Lung (tissue), 14 donors: ENCODE data around the gene SULT1A4. TPM values are rescaled to one million over a fixed set of nuclear protein-coding genes. Genes with fewer than 3 reads are reported as not detected.
"Not testable (repeated sequence)": the region's sequence is repeated elsewhere in the genome, so short reads cannot be mapped to it uniquely, and the experiment has no call there.

Experiments used
- ATAC-seq: fragments of 200-7000 bp; cut with Tn5 transposase; one replicate; pipeline ENCODE4 v1.9.1; 2020; ENCODE audit warnings: moderate number of reproducible peaks; ENCODE audit not compliant: insufficient read depth, low FRiP score
- DNase-seq, 3 donors: peaks; one replicate each; pipeline ENCODE4 v3.0.0-alpha.2; 2013 to 2017
- H3K27ac ChIP-seq, 2 donors: one replicate each; pipeline ENCODE4 v1.5.1; 2013; ENCODE audit warnings: mild to moderate bottlenecking in 2 of 2, moderate library complexity in 2 of 2, control low read depth in 1 of 2, inconsistent platforms in 1 of 2, low read depth in 1 of 2, low read length in 1 of 2
- H3K27me3 ChIP-seq, 3 donors: one replicate each; pipeline ENCODE4 v1.5.1; 2013; ENCODE audit warnings: low read length in 2 of 3; ENCODE audit not compliant: control insufficient read depth in 3 of 3, insufficient read depth in 3 of 3
- H3K36me3 ChIP-seq, 4 donors: one replicate each; pipeline ENCODE4 v1.5.1; 2013; ENCODE audit warnings: low read length in 4 of 4, mild to moderate bottlenecking in 1 of 4, moderate library complexity in 1 of 4; ENCODE audit not compliant: control insufficient read depth in 4 of 4, insufficient read depth in 4 of 4
- H3K4me1 ChIP-seq, 5 donors: one replicate each; pipeline ENCODE4 v1.5.1; 2013; ENCODE audit warnings: low read length in 5 of 5, mild to moderate bottlenecking in 2 of 5, moderate library complexity in 1 of 5; ENCODE audit not compliant: control insufficient read depth in 5 of 5, insufficient read depth in 5 of 5
- H3K4me3 ChIP-seq: one replicate; pipeline ENCODE4 v1.5.1; 2013; ENCODE audit warnings: mild to moderate bottlenecking, control low read depth, moderate library complexity
- H3K9ac ChIP-seq, 2 donors: one replicate each; pipeline ENCODE4 v1.5.1; 2013; ENCODE audit warnings: low read length in 2 of 2, control low read depth in 1 of 2; ENCODE audit not compliant: insufficient read depth in 1 of 2
- H3K9me3 ChIP-seq, 4 donors: one replicate each; pipeline ENCODE4 v1.5.1; 2013; ENCODE audit warnings: low read length in 3 of 4, mild to moderate bottlenecking in 1 of 4, moderate library complexity in 1 of 4; ENCODE audit not compliant: control insufficient read depth in 4 of 4, insufficient read depth in 3 of 4
- WGBS, 2 donors: extraction: QIAGEN DNeasy Blood & Tissue Kit; methylation state at CpG; one replicate each; pipeline ENCODE4 v1.1.7; 2013; 5-methylcytosine and 5-hydroxymethylcytosine counted together
- long read RNA-seq, 5 donors: transcript quantifications; one replicate each; lab custom pipeline, GENCODE V29; 2026
- polyA plus RNA-seq, 2 donors: library from polyadenylated mRNA; stranded (reverse); fragments of 200-250 nt; gene quantifications; one replicate each; pipeline ENCODE4 v1.2.1, GENCODE V29; 2013
- total RNA-seq, 2 donors: library from RNA; depleted of rRNA in 1 of 2; stranded (reverse); fragments of >200 nt in 1 of 2; gene quantifications; one replicate each; pipeline ENCODE4 v1.2.1, GENCODE V29; 2014 to 2021
- donor health status: Bipolar disorder and iron deficiency.
- donor health status: healthy.
- donor health status: DM: yes; HTN: yes; CAD: no.

The SULT1A4 gene
- total RNA-seq (10 to 100 TPM in 1 of 2 donors, 1 to 10 TPM in 1; 10.0 to 10.2 TPM), polyA plus RNA-seq (10 to 100 TPM in 1 of 2 donors, 1 to 10 TPM in 1; 9.5 to 34.3 TPM)
- long read RNA-seq, donor 1, partial matches to known transcripts, result 0 of 3 reads
- long read RNA-seq, donor 1, other reads (novel, unspliced or antisense), result 0 of 3 reads
- long read RNA-seq, donor 2, partial matches to known transcripts, result 0 of 2 reads
- long read RNA-seq, donor 2, other reads (novel, unspliced or antisense), result 0 of 2 reads
- long read RNA-seq, donor 3, partial matches to known transcripts, result 0 of 1 reads
- long read RNA-seq, donor 3, other reads (novel, unspliced or antisense), result 0 of 1 reads
- long read RNA-seq, donor 4, partial matches to known transcripts, result 0 of 2 reads
- long read RNA-seq, donor 4, other reads (novel, unspliced or antisense), result 0 of 2 reads
- long read RNA-seq, donor 5, partial matches to known transcripts, result 0 of 3 reads
- long read RNA-seq, donor 5, other reads (novel, unspliced or antisense), result 0 of 3 reads

DNA sequence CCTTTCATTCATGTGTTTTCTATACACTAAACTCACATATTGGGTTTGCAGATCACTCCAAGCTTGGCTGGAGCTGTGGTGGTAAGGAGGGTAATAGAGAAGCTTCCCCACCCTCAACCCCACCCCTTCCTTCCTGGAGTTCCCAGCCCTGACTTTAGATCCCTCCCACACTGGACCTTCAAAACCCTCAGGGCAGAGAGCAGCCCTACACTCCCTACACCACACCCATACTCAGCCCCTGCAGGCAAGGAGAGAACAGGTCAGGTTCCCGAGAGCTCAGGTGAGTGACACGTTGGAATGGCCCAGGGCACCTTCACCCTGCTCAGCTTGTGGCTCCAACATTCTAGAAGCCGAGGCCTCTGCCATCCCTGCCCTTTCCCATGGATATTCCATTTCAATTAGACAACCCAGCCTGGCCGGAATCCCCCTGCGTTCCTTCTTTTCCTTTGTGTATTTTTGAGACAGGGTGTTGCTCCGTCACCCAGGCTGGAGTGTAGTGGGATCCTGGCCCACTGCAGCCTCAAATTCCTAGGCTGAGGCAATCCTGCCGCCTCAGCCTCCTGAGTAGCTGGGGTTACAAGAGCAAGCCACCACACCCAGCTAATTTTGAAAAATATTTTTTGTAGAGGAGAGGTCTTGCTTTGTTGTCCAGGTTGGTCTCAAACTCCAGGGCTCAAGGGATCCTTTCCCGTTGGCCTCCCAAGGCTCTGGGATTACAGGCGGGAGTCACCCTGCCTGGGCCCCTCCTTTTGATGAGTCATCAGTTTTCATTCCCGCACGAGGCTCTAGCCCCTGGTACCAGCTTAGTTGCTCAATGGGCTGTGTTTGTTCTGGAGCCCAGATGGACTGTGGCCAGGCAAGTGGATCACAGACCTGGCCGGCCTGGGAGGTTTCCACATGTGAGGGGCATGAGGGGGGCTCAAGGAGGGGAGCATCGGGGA is at the start of gene SULT1A4:
Gene SULT1A4, plus strand, starts transcription at position 208 of the 941 bp plus-strand sequence. CDS start 1,473 bp downstream, outside the sequence.
- not testable (repeated sequence) for H3K27me3 ChIP-seq, H3K4me1 ChIP-seq, H3K9ac ChIP-seq, H3K36me3 ChIP-seq, H3K9me3 ChIP-seq, DNase-seq, H3K4me3 ChIP-seq, H3K27ac ChIP-seq
- peak; percentile 63 for ATAC-seq
- WGBS, 2 donors, result no CpG with 5 or more reads among the region's 13 CpGs

DNA sequence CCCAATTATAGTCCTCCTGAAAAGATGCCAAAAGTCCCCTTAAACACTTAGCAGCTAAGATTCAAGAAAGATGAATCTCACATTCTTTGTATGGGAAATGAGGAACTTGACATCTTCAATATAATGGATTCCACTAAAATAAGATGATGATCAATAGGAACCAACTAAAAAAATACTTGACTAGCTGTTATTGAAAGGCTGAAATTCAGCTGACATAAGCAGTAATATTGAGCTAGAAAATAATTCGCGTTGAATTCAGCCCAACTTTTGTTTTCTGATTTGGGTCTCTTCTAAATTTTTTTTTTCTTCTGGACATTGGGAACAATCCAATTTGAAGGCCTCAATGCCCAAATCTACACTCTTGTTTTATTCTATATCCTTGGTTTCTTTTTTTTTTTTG is 36.1 kb upstream of the SULT1A4 start:
- H3K9ac ChIP-seq, ATAC-seq, H3K27ac ChIP-seq, H3K27me3 ChIP-seq, H3K9me3 ChIP-seq, H3K36me3 ChIP-seq, H3K4me3 ChIP-seq, DNase-seq, H3K4me1 ChIP-seq: not testable (repeated sequence)
- 98% methylated on average over 2 of the region's 2 CpGs for WGBS, 2 donors

DNA sequence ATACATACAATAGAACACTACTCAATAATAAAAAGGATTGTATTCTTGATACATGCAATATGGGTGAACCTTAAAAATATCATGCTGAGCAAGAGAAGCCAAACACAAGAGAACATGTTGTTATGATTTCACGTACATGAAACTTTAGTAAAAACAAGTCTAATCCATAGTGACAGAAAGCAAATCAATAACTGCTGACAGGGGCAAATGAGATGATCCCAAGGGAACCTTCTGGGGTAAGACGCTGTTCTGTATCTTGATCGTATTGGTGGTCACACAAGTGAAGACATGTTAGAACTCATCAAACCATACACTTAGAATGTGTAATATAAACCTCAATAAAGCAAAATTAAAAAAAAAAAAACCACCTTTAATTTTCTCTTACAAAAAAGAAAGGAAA is 34.3 kb upstream of the SULT1A4 start:
- not testable (repeated sequence) for H3K4me1 ChIP-seq, H3K9ac ChIP-seq, H3K4me3 ChIP-seq, H3K36me3 ChIP-seq, ATAC-seq, H3K9me3 ChIP-seq, H3K27ac ChIP-seq, H3K27me3 ChIP-seq, DNase-seq
- 99 to 100% methylated on average over 3 of the region's 3 CpGs for WGBS, 2 donors

DNA sequence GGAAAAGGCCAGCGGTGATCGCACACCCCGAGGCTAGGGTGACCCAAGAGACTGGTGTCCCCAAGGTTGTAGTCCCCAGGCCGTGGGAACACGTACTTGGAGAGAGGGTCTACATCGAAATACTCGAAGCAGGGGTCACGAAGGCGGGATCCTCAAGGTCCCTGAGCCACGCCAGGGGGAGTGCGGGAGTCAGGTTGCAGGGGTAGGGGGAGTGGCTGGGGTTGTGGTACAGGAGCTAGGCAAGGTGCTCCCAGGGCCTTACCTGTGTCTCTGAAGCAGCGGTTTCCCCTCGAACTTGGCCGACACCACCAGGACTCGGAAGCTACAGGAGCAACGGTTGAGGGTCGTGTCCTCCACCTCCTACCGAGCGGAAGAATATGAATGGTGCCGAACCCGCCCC is 6.0 kb upstream of the SULT1A4 start:
- H3K27ac ChIP-seq, H3K4me3 ChIP-seq, H3K36me3 ChIP-seq, H3K9ac ChIP-seq, H3K9me3 ChIP-seq, H3K4me1 ChIP-seq, H3K27me3 ChIP-seq, DNase-seq: not testable (repeated sequence)
- peak; percentile 14 for ATAC-seq
- no CpG with 5 or more reads among the region's 21 CpGs for WGBS, 2 donors

DNA sequence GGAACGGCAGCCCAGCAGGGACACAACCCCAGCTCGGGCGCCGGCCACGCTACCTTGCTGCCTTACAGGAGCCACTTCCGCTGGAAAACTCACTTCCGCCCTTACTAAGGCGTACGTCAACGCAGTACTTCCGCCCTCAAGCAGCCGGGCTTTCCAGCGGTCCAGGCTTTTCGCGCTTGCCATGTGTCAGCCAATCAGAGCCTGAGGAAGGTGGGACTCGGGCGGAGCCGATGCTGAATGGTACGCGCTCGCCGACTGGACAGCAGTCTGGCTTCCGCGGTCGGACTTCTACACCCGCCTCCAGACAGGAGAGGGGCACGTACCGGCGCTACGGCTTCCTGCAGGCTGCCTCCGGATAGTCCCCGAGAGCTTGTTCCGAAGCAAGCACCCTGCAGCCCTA is 5.4 kb upstream of the SULT1A4 start, which contains the start of the genes BOLA2 and SLX1B:
Gene BOLA2, minus strand, starts transcription at position 83 of the 400 bp plus-strand sequence. CDS start 98 bp downstream, outside the sequence.
Gene SLX1B, plus strand, starts transcription at position 265 of the 400 bp plus-strand sequence.
- WGBS, 2 donors, result no CpG with 5 or more reads among the region's 33 CpGs
- not testable (repeated sequence) for H3K9me3 ChIP-seq, H3K9ac ChIP-seq, DNase-seq, H3K4me3 ChIP-seq, H3K27ac ChIP-seq, H3K27me3 ChIP-seq, H3K4me1 ChIP-seq, H3K36me3 ChIP-seq
- ATAC-seq, result peak; percentile 96

DNA sequence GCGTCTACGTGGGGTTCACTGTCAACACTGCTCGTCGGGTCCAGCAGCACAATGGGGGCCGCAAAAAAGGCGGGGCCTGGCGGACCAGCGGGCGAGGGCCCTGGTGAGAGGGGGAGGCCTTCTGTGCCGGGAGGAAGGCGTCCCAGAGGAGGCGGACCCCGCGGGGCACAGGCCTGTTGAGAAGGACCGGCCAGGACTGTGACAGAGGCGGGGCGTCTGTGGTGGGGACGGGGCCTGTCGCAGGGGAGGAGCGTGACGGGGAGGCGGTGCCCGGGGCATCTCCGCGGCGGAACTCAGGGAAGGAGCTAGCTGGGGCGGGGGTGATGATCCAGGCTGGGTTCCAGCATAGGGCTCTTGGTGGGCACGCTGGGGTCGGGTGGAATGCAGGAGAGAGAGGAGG is 4.9 kb upstream of the SULT1A4 start:
- not testable (repeated sequence) for H3K9me3 ChIP-seq, H3K4me1 ChIP-seq, H3K27ac ChIP-seq, H3K9ac ChIP-seq, H3K27me3 ChIP-seq, H3K36me3 ChIP-seq, DNase-seq, H3K4me3 ChIP-seq
- no CpG with 5 or more reads among the region's 29 CpGs for WGBS, 2 donors
- ATAC-seq, result peak; percentile 84

DNA sequence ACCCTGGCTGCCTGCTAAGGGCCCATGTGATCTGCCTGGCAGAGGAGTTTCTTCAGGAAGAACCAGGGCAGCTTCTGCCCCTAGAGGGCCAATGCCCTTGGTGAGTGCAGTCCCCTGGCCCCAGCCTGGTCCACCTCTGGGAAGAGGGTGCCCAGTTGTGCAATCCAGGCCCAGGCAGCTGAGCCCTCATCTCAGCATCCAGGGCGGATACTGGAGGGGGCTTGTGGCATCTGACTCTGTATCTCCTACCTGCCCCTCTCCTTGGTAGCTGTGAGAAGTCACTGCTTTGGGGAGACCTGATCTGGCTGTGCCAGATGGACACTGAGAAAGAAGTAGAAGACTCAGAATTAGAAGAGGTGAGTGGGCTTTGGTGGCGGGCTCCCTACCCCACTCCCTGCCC is 2.1 kb upstream of the SULT1A4 start:
- 94 to 96% methylated on average over 1 of the region's 2 CpGs for WGBS, 2 donors
- not testable (repeated sequence) for H3K9me3 ChIP-seq, DNase-seq, H3K27me3 ChIP-seq, ATAC-seq, H3K4me1 ChIP-seq, H3K36me3 ChIP-seq, H3K27ac ChIP-seq, H3K9ac ChIP-seq, H3K4me3 ChIP-seq

DNA sequence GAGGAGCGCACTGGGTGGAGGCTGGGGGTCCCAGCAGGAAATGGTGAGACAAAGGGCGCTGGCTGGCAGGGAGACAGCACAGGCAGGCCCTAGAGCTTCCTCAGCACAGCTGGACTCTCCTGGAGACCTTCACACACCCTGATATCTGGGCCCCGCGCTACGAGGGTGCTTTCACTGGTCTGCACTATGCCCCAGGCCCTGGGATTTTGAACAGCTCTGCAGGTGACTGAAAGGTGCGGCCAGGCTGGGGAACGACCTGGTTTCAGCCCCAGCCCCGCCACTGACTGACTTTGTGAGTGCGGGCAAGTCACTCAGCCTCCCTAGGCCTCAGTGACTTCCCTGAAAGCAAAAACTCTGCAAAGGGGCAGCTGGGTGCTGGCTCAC is 926 bp downstream of the SULT1A4 start:
- H3K27ac ChIP-seq, H3K36me3 ChIP-seq, H3K9ac ChIP-seq, H3K9me3 ChIP-seq, DNase-seq, H3K4me1 ChIP-seq, H3K4me3 ChIP-seq, H3K27me3 ChIP-seq: not testable (repeated sequence)
- no CpG with 5 or more reads among the region's 9 CpGs for WGBS, 2 donors
- ATAC-seq, result peak; percentile 2
